HG02884 (cell line): ENCODE data around the gene ARHGEF18.
"Not testable (repeated sequence)": the region's sequence is repeated elsewhere in the genome, so short reads cannot be mapped to it uniquely, and the experiment has no call there.

Experiments used
- ATAC-seq: cut with Tn5 transposase; IDR thresholded peaks from one replicate; pipeline ENCODE4 v1.9.1; 2021; ENCODE audit warnings: mild to moderate bottlenecking, moderate library complexity; ENCODE audit not compliant: unreplicated experiment

The ARHGEF18 gene

DNA sequence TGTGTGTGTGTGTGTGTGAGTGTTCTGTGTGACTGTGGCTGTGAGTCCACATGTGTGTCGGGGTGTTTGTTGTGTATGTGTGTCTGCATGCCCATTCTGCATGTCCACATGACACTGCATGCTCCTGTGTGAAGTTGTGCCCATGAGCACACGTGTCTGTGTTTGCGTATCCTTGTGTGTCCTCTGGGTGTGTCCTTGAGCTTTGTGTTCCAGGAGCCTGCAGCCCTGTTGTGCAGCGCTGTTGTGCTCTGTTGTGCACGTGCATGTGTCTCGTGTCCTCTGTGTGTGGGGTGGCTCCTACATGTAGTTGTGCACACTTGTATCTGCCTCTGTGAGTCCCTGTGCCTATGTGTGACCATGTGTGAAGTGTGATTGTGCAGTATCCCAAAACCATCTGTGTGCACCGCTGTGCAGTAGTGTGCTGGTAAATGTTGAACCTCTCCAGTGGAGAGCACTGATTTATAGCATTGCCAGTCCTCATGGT is 2.2 kb upstream of the ARHGEF18 start:
- ATAC-seq: no peak

DNA sequence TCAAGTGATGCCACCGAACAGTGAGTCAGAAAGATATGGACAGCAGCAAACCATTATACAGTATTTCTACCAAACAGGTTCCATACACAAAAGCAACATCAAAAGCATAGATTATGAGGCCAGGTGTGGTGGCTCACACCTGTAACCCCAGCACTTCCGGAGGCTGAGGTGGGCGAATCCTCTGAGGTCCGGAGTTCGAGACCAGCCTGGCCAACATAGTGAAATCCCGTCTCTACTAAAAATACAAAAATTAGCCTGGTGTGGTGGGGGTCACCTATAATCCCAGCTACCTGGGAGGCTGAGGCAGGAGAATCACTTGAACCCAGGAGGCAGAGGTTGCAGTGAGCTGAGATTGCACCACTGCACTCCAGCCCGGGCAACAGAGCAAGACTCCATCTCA is 1.7 kb upstream of the ARHGEF18 start:
- ATAC-seq: not testable (repeated sequence)

DNA sequence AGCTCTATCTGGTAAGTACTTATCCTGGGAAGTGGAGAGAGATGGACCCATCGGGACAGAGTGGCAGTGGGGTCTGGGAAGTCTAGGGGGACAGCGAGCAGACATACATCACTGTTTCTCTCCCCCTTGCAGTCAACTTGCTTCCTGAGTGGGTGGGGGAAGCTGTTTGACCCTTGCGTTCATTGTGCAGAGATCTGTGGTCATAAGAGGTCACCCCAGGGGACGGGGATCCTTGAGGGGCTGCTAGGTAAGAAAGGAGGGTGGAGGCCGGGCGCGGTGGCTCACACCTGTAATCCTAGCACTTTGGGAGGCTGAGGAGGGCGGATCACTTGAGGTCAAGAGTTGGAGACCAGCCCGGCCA is 474 bp downstream of the ARHGEF18 start:
- no peak for ATAC-seq

DNA sequence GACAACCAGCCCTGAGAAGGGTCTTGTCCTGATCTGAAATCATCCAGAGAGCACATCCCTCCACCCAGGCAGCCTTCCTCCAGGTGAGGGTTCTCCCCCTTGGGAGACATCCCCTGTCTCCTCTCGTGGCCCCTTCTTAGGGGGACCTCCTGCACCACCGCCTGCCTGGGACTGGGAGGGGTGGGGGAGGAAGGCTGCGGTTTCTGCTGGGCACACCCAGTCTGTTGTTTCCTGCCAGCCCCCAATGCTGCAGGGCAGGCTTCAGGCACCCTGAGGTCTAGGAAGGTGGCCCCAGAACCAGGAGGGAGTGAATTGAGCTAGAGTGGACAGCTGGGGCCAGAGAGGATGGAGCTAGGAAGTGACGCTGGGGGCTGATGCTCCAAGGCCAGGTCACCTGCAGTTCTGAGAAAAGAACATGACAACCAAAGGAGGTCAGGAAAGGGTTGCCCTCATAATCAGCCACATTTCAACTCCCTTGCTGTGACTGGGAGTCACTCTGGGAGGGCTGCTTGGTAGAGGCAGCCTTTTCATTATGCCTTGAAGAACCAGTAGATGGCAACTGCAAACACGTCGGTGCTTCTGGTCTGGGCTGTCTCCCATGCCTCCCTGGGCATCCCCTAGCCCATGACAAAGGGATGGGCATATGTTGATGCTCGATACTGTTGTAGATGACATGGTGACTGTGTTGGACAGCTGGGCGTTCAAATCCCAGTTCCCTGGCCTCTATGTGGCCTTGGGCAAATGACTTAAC is 1.4 kb downstream of the ARHGEF18 start:
- ATAC-seq: no peak

DNA sequence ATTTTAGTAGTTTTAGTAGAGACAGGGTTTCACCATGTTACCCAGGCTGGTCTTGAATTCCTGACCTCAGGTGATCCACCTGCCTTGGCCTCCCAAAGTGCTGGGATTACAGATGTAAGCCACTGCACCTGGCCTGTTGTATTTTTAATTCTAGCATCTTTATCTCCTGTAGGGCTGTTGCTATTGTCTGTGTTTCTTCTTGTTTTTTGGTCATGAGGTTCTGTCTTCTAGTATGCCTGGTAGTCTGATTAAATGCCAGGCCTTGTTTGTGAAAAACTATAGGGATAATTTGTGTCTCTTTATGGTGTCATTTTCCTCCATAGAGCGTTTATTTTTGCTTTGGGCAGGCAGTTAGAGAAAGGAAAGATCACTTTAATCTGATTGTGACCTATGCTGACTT is 3.1 kb downstream of the ARHGEF18 start:
- ATAC-seq: no peak

DNA sequence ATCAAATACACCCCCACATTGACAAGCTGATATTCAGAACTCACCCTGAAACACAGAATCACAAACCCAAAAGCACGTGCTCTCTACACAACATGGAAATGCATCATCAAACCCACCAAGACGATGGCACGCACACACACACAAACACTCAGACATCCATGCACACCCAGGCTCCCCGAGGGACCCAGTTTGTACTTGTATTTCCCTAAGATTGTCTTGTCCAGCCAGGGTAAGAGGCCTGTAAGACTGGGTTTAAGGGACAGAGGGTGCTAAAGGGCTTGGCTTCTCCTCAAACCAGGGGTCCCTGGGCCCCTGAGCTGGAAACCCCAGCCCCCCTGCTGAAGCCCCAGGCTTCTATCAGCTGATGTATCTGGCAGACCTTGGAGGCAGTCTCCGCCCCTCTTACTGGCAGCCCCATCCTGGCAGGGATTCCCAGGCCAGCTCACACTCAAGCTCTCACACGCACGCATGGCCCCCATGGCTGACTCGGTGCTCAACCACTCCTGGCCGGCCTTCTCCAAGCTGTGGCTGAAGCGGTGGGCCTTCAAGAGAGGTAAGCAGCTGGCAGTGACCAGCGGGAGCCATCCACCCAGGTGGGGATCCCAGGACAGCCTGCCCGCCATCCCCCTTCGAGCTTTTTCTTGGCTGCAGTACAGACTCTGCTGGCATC is 6.5 kb downstream of the ARHGEF18 start:
- ATAC-seq: no peak

DNA sequence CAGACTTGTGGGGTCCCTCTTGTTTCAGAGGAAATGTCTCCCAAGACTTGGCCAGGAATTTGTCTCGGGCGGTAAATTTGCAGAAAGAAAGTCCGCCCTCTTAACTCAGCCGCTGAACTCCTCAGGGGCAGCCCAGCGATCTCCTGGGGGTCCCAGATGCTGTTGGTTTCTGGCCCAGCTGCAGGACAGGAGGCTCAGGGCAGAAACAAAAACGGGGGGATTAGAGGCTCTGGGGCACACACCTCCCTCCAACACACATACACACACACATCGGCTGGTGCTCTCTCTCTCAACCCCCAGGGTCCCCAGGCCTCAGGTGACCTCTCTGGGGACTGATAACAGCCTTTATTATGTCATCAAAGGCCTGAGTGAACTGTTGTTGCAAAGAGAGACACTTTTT is 7.1 kb downstream of the ARHGEF18 start:
- ATAC-seq: no peak

DNA sequence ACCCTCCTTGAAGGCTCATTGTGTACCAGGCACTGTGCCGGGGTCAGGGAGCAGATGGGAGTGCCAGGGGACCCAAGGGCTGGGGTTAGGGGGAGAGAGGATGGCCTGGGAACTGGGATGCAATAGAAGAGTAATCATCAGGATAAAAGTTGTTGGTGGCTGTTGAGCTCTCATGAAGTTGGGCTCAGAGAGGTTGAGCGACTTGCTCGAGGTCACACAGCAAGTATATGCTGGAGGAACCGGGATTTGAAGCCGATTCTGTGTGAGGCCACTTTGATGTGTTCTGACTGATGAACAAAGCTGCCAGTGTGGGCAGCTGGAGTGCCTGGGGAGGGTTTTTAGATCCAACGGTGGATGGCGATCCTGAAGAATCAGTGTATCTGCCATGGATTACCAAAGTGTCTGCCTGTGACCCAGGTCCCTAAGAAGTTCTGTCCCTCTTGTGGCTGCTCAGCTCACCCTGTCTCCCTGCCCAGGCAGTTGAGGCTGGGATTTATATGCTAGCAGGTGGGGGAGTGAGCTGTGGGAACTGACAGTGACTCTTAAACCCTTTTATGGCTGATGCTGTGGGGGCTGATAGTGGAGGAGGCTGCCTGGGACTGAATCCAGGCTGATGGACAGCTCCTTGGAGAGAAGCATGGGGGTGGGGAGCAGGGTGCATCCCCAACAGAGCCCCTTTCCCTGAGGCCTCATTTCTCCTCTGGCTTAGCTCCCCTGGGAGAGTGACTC is 8.3 kb downstream of the ARHGEF18 start:
- no peak for ATAC-seq

DNA sequence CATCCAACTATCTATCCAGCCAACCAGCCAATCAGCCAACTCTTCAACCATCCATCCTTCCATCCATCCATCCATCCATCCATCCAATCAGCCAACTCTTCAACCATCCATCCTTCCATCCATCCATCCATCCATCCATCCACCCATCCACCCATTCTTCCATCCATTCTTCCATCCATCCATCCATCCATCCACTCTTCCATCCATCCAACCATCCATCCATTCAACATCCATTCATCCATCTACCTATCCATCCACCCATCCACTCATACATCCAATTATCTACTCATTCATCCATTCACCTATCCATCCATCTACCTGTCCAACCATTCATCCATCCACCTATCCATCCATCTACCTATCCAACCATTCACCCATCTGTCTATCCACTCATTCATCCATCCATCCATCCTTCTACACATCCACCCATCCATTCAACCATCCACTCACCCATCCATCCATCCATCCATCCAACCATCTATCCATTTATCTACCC is 9.4 kb downstream of the ARHGEF18 start:
- ATAC-seq: no peak

DNA sequence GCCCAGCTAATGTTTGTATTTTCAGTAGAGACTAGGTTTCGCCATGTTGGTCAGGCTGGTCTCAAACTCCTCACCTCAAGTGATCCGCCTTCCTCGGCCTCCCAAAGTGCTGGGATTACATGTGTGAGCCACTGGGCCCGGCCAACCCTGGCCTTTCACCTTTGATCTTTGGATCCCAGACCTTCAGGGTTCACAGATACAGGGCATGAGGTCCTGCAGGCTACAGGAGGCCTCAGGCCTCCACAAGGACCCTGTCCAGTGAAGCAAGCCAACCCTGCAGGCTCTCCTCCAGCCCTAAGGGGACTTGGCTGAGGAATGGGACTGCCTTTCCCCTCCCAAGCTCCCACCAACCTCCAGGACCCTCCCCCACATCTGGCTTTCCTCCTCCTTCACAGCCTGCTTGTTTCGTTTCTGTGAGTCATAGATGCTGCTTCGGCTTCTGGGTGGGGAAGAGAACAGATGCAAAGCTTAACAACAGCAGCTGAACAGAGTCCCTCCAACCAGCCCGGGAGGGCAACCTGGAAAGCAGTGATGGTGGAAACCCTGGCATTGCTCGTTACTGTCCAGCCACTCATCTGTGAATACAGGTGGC is 11.8 kb downstream of the ARHGEF18 start:
- ATAC-seq: no peak

DNA sequence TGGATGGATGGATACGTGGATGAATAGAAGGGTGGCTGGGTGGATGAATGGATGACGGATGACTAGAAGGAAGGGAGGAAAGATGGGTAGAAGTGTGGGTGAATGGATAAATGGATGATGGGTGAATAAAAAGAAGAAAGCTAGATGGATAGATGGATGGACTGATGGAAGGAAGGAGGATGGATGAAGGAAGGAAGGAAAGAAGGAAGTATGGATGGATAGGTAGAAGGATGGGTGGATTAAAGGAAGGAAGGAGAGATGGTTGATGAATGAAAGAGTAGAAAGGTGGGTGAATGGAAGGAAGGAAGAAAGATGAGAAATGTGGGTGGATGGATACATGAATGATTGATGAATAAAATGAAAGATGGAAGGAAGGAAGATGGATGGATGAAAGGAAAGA is 14.5 kb downstream of the ARHGEF18 start:
- no peak for ATAC-seq

DNA sequence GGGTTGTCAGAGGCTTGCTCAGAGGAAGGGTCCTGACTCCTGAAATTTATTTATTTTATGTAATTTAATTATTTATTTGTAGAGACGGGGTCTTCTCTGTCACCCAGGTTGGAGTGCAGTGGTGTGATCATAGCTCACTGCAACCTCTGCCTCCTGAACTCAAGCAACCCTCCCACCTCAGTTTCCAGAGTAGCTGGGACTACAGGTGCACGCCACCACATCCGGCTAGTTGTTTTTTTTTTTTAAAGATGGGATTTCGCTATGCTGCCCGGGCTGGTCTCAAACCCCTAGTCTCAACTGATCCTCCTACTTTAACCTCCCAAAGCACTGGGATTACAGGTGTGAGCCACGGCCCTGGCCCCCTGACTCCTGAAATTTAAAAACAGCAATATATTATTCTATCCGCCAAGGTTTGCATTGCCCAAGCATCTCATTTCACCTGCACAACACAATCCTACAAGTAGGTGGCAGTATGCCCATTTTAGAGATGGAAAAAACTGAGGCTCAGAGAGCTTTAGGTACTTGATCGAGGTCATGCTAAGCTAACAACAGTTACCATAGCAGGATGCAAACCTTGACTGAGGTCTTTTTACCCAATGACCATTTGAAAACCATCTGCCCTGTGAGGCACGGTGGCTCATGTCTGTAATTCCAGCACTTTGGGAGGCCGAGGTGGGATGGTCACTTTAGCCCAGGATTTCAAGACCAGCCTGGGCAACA is 18.1 kb downstream of the ARHGEF18 start:
- no peak for ATAC-seq

DNA sequence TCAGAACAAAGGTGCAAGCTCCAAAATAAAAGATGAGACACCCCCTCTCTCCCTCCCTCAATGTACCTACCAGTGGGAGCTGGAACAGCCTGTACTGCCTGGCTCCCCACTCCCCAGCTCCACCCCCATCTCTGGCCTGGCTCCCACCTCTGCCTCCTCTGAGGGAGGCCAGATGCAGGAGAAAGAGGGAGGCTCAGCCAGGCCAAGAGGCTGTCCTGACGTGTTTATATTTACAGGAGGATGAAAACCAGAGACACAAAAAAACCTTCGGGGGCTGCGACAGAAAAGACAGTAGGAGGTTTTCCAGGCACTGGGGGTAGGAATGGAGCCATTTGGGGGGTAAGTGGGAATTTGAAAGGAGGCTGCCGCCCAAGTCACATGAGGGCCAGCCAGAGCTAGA is 19.7 kb downstream of the ARHGEF18 start:
- ATAC-seq: no peak

DNA sequence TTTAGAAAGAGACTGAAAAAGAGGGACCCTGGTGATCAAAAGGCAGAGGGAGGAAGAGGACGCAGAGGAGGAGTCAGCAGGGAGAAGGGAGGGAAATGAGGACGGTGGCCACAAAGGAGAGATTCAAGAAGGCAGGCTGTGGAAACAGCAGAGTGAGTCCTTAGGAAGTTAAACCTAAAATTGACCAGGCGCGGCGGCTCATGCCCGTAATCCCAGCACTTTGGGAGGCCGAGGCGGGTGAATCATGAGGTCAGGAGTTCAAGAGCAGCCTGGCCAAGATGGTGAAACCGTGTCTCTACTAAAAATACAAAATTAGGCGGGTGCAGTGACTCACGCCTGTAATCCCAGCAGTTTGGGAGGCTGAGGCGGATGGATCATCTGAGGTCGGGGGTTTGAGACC is 20.1 kb downstream of the ARHGEF18 start:
- ATAC-seq: not testable (repeated sequence)

DNA sequence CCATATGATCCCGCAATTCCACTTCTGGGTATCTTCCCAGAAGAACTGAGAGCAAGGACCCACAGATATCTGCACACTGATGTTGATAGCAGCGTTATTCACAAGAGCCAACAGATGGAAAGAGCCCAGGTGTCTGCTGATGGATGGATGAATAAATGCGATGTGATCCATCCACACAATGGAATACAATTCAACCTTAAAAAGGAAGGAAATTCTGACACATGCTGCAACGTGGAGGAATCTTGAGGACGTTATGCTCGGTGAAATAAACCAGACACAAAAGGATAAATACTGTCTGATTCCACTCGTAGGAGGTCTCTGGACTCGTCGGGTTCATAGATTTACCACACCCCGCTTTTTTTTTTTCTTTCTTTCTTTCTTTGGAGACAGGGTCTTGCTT is 21.8 kb downstream of the ARHGEF18 start:
- no peak for ATAC-seq

DNA sequence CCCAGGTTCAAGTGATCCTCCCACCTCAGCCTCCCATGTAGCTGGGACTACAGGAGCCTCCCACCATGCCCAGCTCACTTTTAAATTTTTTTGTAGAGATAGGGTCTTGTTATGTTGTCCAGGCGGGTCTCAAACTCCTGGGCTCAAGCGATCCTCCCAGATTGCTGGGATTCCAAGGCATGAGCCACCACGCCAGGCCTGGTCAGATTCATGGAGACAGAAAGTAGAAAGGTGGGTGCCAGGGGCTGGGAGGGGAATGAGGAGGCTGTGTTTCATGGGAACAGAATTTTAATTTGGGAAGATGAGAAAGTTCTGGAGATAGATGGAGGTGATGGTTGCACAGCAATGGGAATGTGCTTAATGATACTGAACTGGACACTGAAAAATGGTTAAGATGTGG is 22.3 kb downstream of the ARHGEF18 start:
- no peak for ATAC-seq

DNA sequence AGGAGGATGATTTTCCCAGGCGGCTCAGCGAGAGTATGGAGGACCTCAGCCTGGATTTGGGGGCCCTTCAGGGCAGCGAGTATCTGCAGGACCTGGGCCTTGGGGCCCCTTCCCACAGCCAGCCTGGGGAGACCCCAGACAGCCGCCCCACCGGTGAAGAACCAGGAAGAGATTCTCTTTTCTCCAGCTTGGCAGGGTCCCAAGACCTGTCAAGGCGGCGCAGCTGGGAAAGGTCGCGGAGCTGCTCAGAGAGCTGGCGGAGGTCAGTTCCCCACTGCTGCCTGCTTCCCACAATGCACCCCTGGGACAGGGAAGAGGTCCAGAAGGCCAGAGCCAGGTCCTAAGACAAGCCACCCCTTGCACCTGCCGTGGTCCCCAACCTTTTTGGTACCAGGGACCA is 24.1 kb downstream of the ARHGEF18 start:
- no peak for ATAC-seq

DNA sequence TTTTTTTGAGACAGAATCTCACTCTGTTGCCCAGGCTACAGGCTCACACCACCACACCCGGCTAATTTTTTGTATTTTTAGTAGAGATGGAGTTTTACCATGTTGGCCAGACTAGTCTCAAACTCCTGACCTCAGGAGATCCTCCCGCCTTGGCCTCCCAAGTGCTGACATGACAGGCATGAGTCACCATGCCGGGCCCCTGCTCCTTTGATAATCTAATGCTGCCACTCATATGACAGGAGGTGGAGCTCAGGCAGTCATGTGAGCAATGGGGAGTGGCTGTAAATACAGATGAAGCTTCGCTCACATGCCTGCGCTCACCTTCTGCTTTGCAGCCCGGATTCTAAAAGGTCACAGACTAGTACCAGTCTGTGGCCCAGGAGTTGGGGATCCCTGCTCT is 25.1 kb downstream of the ARHGEF18 start:
- ATAC-seq: no peak

DNA sequence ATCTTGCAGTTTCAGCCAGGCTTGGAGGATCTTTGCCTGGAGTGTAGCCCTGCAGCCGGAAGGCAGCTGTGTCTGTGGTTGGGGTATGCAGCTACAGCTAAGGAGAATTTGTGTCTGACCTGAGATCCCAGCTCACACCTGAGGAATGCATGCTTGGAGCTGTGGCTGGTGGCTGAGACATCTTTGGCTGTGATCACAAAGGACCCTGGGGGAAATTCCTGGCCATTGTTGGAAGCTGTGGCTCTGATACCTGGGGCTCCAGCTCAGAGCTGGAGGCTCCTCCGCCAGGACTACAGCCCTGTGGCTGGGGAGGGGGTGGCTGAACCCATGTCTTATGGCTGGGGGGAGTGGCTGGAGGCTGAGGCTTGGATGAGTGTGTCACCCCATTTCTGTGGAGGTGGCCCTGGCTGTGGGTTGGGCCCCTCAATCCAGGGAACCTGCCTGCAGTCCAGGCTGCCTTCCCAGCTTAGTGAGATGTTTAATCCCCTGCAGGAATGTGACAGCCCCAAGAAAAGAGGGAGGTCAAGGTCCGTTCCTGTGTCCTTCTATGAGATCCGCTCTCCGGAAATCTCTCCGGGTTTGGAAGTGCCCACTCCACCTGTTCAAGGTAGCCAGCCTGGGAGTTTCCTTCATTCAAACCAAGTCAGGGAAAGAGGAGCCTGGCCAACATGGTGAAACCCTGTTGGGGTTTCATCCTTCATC is 27.6 kb downstream of the ARHGEF18 start:
- ATAC-seq: no peak

DNA sequence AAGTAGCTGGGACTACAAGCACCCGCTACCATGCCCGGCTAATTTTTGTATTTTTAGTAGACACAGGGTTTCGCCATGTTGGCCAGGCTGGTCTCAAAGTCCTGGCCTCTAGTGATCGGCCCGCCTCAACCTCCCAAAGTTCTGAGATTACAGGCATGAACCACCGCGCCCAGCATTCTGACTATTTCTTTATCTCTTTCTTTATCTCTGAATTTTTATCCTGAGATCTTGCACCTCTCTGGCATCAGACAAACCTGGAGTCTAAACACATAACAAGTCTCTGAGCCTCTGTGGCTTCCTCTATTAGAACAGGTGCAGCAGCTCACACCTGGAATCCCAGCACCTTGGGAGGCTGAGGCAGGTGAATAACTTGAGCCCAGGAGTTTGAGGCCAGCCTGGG is 28.5 kb downstream of the ARHGEF18 start:
- ATAC-seq: no peak
